ENCODE results near the gene TNFAIP8L3. TPM values are rescaled to one million over a fixed set of nuclear protein-coding genes. Genes with fewer than 3 reads are reported as not detected.
A peak's percentile ranks its signal among the peaks of the same experiment; 100 is the strongest.

The TNFAIP8L3 gene
- total and polyA plus RNA-seq, 7 experiments from 2014 or later, result not detected

GRCh38 chr15:51022206-51022605, 72.5 kb downstream of the TNFAIP8L3 start:
- no peak overlapping the region for H3K4me3 Mint-ChIP-seq
- no peaks in the 10 kb centered on the region for H3K9me3 ChIP-seq (ENCODE audit: control insufficient read depth in 2 of 3, low read length in 3 of 3)
- no peaks in the 10 kb centered on the region for H3K27me3 Mint-ChIP-seq
- DNase-seq, result no peak
- H3K27ac Mint-ChIP-seq, result no peak overlapping the region
- peaks cover 0 to 17% (median 3%) of the 10 kb centered on the region in 11 donors for H3K9me3 Mint-ChIP-seq
- no peaks in the 10 kb centered on the region for H3K4me1 ChIP-seq (ENCODE audit: control insufficient read depth in 2 of 2, insufficient read depth in 2 of 2, low read length in 2 of 2)
- ChIA-PET CTCF (no interaction called here), POLR2A (no interaction called here)
- H3K4me1 Mint-ChIP-seq, result no peaks in the 10 kb centered on the region
- no peaks in the 10 kb centered on the region for H3K36me3 ChIP-seq (ENCODE audit: control insufficient read depth in 2 of 3, insufficient read depth in 3 of 3, low read length in 3 of 3)
- H3K36me3 Mint-ChIP-seq, result peaks cover 0 to 47% (median 20%) of the 10 kb centered on the region in 5 donors
- H3K27ac ChIP-seq (ENCODE audit: low read depth, low read length), result no peak overlapping the region
- H3K27me3 ChIP-seq (ENCODE audit: control insufficient read depth in 2 of 2, insufficient read depth in 2 of 2, low read length in 2 of 2), result no peaks in the 10 kb centered on the region
- H3K4me3 ChIP-seq (ENCODE audit: low read length), result no peak overlapping the region
- intact Hi-C loops (cut with micrococcal nuclease), result no loop called here
- no peak for ATAC-seq

GRCh38 chr15:51016615-51017014, 78.1 kb downstream of the TNFAIP8L3 start:
- Histone ChIP-seq H3K9me3 (ENCODE audit: control insufficient read depth in 2 of 3, low read length in 3 of 3) (no peaks in the 10 kb centered on the region), H3K36me3 (ENCODE audit: control insufficient read depth in 2 of 3, insufficient read depth in 3 of 3, low read length in 3 of 3) (no peaks in the 10 kb centered on the region), H3K4me3 (ENCODE audit: low read length) (no peak overlapping the region), H3K4me1 (ENCODE audit: control insufficient read depth in 2 of 2, insufficient read depth in 2 of 2, low read length in 2 of 2) (no peaks in the 10 kb centered on the region), H3K27me3 (ENCODE audit: control insufficient read depth in 2 of 2, insufficient read depth in 2 of 2, low read length in 2 of 2) (no peaks in the 10 kb centered on the region), H3K27ac (ENCODE audit: low read depth, low read length) (no peak overlapping the region)
- peaks cover 0 to 16% (median 4%) of the 10 kb centered on the region in 11 donors for H3K9me3 Mint-ChIP-seq
- no peak overlapping the region for H3K4me3 Mint-ChIP-seq
- intact Hi-C loops (cut with micrococcal nuclease), result no loop called here
- H3K36me3 Mint-ChIP-seq, result peaks cover 0 to 36% (median 16%) of the 10 kb centered on the region in 5 donors
- H3K27ac Mint-ChIP-seq, result no peak overlapping the region
- ATAC-seq (no peak), DNase-seq (no peak)
- H3K4me1 Mint-ChIP-seq, result no peaks in the 10 kb centered on the region
- H3K27me3 Mint-ChIP-seq, result no peaks in the 10 kb centered on the region
- ChIA-PET CTCF (no interaction called here), POLR2A (no interaction called here)

GRCh38 chr15:51011212-51011611, 83.5 kb downstream of the TNFAIP8L3 start:
- no peak overlapping the region for H3K27ac Mint-ChIP-seq
- Histone ChIP-seq H3K36me3 (ENCODE audit: control insufficient read depth in 2 of 3, insufficient read depth in 3 of 3, low read length in 3 of 3) (no peaks in the 10 kb centered on the region), H3K4me3 (ENCODE audit: low read length) (no peak overlapping the region), H3K27ac (ENCODE audit: low read depth, low read length) (no peak overlapping the region), H3K9me3 (ENCODE audit: control insufficient read depth in 2 of 3, low read length in 3 of 3) (no peaks in the 10 kb centered on the region), H3K27me3 (ENCODE audit: control insufficient read depth in 2 of 2, insufficient read depth in 2 of 2, low read length in 2 of 2) (no peaks in the 10 kb centered on the region), H3K4me1 (ENCODE audit: control insufficient read depth in 2 of 2, insufficient read depth in 2 of 2, low read length in 2 of 2) (no peaks in the 10 kb centered on the region)
- H3K4me3 Mint-ChIP-seq, result no peak overlapping the region
- DNase-seq (no peak), ATAC-seq (no peak)
- CTCF ChIA-PET, result no interaction called here
- peaks cover 10 to 49% (median 35%) of the 10 kb centered on the region in 5 donors for H3K36me3 Mint-ChIP-seq
- intact Hi-C loops (cut with micrococcal nuclease), result no loop called here
- POLR2A ChIA-PET, result no interaction called here
- no peaks in the 10 kb centered on the region for H3K4me1 Mint-ChIP-seq
- peaks cover 0 to 17% (median 5%) of the 10 kb centered on the region in 11 donors for H3K9me3 Mint-ChIP-seq
- H3K27me3 Mint-ChIP-seq, result no peaks in the 10 kb centered on the region

- ChIA-PET CTCF (no interaction called here), POLR2A (no interaction called here)
- Histone ChIP-seq H3K4me3 (ENCODE audit: low read length) (no peak overlapping the region), H3K4me1 (ENCODE audit: control insufficient read depth in 2 of 2, insufficient read depth in 2 of 2, low read length in 2 of 2) (no peaks in the 10 kb centered on the region), H3K27me3 (ENCODE audit: control insufficient read depth in 2 of 2, insufficient read depth in 2 of 2, low read length in 2 of 2) (no peaks in the 10 kb centered on the region), H3K27ac (ENCODE audit: low read depth, low read length) (no peak overlapping the region), H3K9me3 (ENCODE audit: control insufficient read depth in 2 of 3, low read length in 3 of 3) (no peaks in the 10 kb centered on the region), H3K36me3 (ENCODE audit: control insufficient read depth in 2 of 3, insufficient read depth in 3 of 3, low read length in 3 of 3) (peaks cover 0 to 3% (median 0%) of the 10 kb centered on the region in 3 experiments)
- peaks cover 12 to 61% (median 50%) of the 10 kb centered on the region in 5 donors for H3K36me3 Mint-ChIP-seq
- H3K4me3 Mint-ChIP-seq, result no peak overlapping the region
- no peaks in the 10 kb centered on the region for H3K27me3 Mint-ChIP-seq
- H3K9me3 Mint-ChIP-seq, result peaks cover 0 to 17% (median 5%) of the 10 kb centered on the region in 11 donors
- intact Hi-C loops (cut with micrococcal nuclease), result no loop called here
- ATAC-seq (no peak), DNase-seq (no peak)
- peaks cover 0 to 3% (median 0%) of the 10 kb centered on the region in 7 donors for H3K4me1 Mint-ChIP-seq
- H3K27ac Mint-ChIP-seq, result peak overlapping the region in 1 of 9 donors; percentile 31
These were observed 87.5 kb downstream of the TNFAIP8L3 start for GRCh38 chr15:51007131-51007666.

Other genes with a start within 250 kb of the TNFAIP8L3 start
- gene AP4E1, start 186.2 kb downstream of the TNFAIP8L3 start, total RNA-seq, result 10 to 100 TPM in 4 of 5 experiments, 1 to 10 TPM in 1; 9.9 to 13.8 (median 12.5) TPM
- 1 to 10 TPM; 3.0 to 5.4 TPM for gene AP4E1, start 186.2 kb downstream of the TNFAIP8L3 start, polyA plus RNA-seq
- 1 to 10 TPM in 1 of 5 experiments, under 1 TPM in 1, not detected in 3; 0.48 to 1.4 TPM for gene CYP19A1, start 243.7 kb upstream of the TNFAIP8L3 start, total RNA-seq
- not detected for gene CYP19A1, start 243.7 kb upstream of the TNFAIP8L3 start, polyA plus RNA-seq
- not detected for gene GLDN, start 246.7 kb upstream of the TNFAIP8L3 start, total RNA-seq
- not detected for gene GLDN, start 246.7 kb upstream of the TNFAIP8L3 start, polyA plus RNA-seq